Trophoblast cell (in vitro differentiated cells and primary cell): ENCODE measurements around the gene WDR88.

ENCODE experiments used
- DNase-seq, 2 donors: peaks; one replicate each; pipeline ENCODE4 v3.0.0-alpha.2; 2016
- H2AFZ ChIP-seq: 2 replicates; pipeline ENCODE4 v1.6.1; 2013; ENCODE audit warnings: low read length, moderate library complexity, mild to moderate bottlenecking; ENCODE audit not compliant: insufficient read depth, poor library complexity
- H2AK5ac ChIP-seq: 2 replicates; pipeline ENCODE4 v1.6.1; 2013; ENCODE audit warnings: mild to moderate bottlenecking, low read length
- H2BK120ac ChIP-seq: 2 replicates; pipeline ENCODE4 v1.6.1; 2013; ENCODE audit warnings: low read length, mild to moderate bottlenecking, moderate library complexity; ENCODE audit not compliant: insufficient read depth, poor library complexity
- H2BK12ac ChIP-seq: 2 replicates; pipeline ENCODE4 v1.6.1; 2013; ENCODE audit warnings: mild to moderate bottlenecking, low read length, moderate library complexity
- H2BK5ac ChIP-seq: 2 replicates; pipeline ENCODE4 v1.6.1; 2013; ENCODE audit warnings: low read length, low read depth, moderate library complexity, mild to moderate bottlenecking; ENCODE audit not compliant: poor library complexity
- H3K14ac ChIP-seq: 2 replicates; pipeline ENCODE4 v1.6.1; 2013; ENCODE audit warnings: mild to moderate bottlenecking, low read length
- H3K18ac ChIP-seq: 2 replicates; pipeline ENCODE4 v1.6.1; 2013; ENCODE audit warnings: mild to moderate bottlenecking, low read length
- H3K23ac ChIP-seq: 2 replicates; pipeline ENCODE4 v1.6.1; 2013; ENCODE audit warnings: low read length
- H3K27ac ChIP-seq: 2 replicates; pipeline ENCODE4 v1.5.1; 2013; ENCODE audit warnings: low read depth, mild to moderate bottlenecking, inconsistent platforms, low read length, moderate library complexity
- H3K27me3 ChIP-seq: 2 replicates; pipeline ENCODE4 v1.6.1; 2013; ENCODE audit warnings: inconsistent platforms, mild to moderate bottlenecking, low read length, moderate library complexity; ENCODE audit not compliant: insufficient read depth
- H3K36me3 ChIP-seq, 2 experiments: 1 replicate in 1 of 2; 2 replicates in 1 of 2; pipeline ENCODE4 v1.6.1; 2013; ENCODE audit warnings: low read length in 2 of 2, mild to moderate bottlenecking in 2 of 2, moderate library complexity in 1 of 2; ENCODE audit not compliant: insufficient read depth in 2 of 2, control insufficient read depth in 1 of 2
- H3K4ac ChIP-seq: 2 replicates; pipeline ENCODE4 v1.6.1; 2013; ENCODE audit warnings: low read depth, mild to moderate bottlenecking, low read length, moderate library complexity
- H3K4me1 ChIP-seq, 2 experiments: 1 replicate in 1 of 2; 2 replicates in 1 of 2; pipeline ENCODE4 v1.6.1; 2013; ENCODE audit warnings: low read length in 2 of 2, mild to moderate bottlenecking in 2 of 2, moderate library complexity in 1 of 2; ENCODE audit not compliant: insufficient read depth in 2 of 2, control insufficient read depth in 1 of 2
- H3K4me2 ChIP-seq: 2 replicates; pipeline ENCODE4 v1.6.1; 2013; ENCODE audit warnings: inconsistent platforms, mild to moderate bottlenecking, low read length, moderate library complexity
- H3K4me3 ChIP-seq: 2 replicates; pipeline ENCODE4 v1.5.1; 2013; ENCODE audit warnings: mild to moderate bottlenecking, low read depth, low read length, inconsistent platforms
- H3K79me1 ChIP-seq: one replicate; pipeline ENCODE4 v1.6.1; 2013; ENCODE audit warnings: low read length
- H3K79me2 ChIP-seq: 2 replicates; pipeline ENCODE4 v1.6.1; 2013; ENCODE audit warnings: low read length, mild to moderate bottlenecking; ENCODE audit not compliant: control insufficient read depth, insufficient read depth, poor library complexity
- H3K9ac ChIP-seq: 2 replicates; pipeline ENCODE4 v1.6.1; 2013; ENCODE audit warnings: mild to moderate bottlenecking, low read length
- H3K9me3 ChIP-seq: 2 replicates; pipeline ENCODE4 v1.6.1; 2013; ENCODE audit warnings: low read depth, mild to moderate bottlenecking, control low read depth, inconsistent platforms, low read length; ENCODE audit not compliant: insufficient read depth
- H4K12ac ChIP-seq: 2 replicates; pipeline ENCODE4 v1.6.1; 2013; ENCODE audit warnings: low read depth, mild to moderate bottlenecking, low read length, moderate library complexity
- H4K8ac ChIP-seq: 2 replicates; pipeline ENCODE4 v1.6.1; 2013; ENCODE audit warnings: low read depth, mild to moderate bottlenecking, low read length, moderate library complexity
- H4K91ac ChIP-seq: one replicate; pipeline ENCODE4 v1.6.1; 2013; ENCODE audit warnings: low read depth, mild to moderate bottlenecking, low read length, moderate library complexity
- WGBS: extraction: QIAGEN DNeasy Blood & Tissue Kit; methylation state at CpG from one replicate; pipeline ENCODE4 v1.1.7; 2013; ENCODE audit warnings: missing lambda C conversion rate; ENCODE audit not compliant: insufficient read length, insufficient coverage; ENCODE audit errors: extremely low coverage; 5-methylcytosine and 5-hydroxymethylcytosine counted together

The WDR88 gene

GRCh38 chr19:33129901-33130300 is 2.0 kb upstream of the WDR88 start:
- H3K4me1 ChIP-seq: no peaks in the 10 kb centered on the region
- H3K9ac ChIP-seq: no peak overlapping the region
- no peaks in the 10 kb centered on the region for H3K9me3 ChIP-seq
- no peaks in the 10 kb centered on the region for H3K27me3 ChIP-seq
- H3K36me3 ChIP-seq: peaks cover 25 to 28% of the 10 kb centered on the region in 2 experiments
- H2AFZ ChIP-seq: no peak overlapping the region
- no peak overlapping the region for H4K12ac ChIP-seq
- H3K4me3 ChIP-seq: no peak overlapping the region
- H3K27ac ChIP-seq: no peak overlapping the region
- no peak overlapping the region for H2BK120ac ChIP-seq
- H3K4me2 ChIP-seq: no peak overlapping the region
- no peak for DNase-seq
- no peaks in the 10 kb centered on the region for H3K79me2 ChIP-seq
- no peak overlapping the region for H3K23ac ChIP-seq
- H4K8ac ChIP-seq: no peak overlapping the region
- H3K79me1 ChIP-seq: no peaks in the 10 kb centered on the region
- no peak overlapping the region for H2AK5ac ChIP-seq
- no peak overlapping the region for H2BK12ac ChIP-seq
- H3K4ac ChIP-seq: no peak overlapping the region
- no peak overlapping the region for H4K91ac ChIP-seq
- H3K18ac ChIP-seq: no peak overlapping the region
- no peak overlapping the region for H3K14ac ChIP-seq
- no CpG with 5 or more reads among the region's 6 CpGs for WGBS
- H2BK5ac ChIP-seq: no peak overlapping the region

- Histone ChIP-seq H2BK120ac (no peak overlapping the region), H3K9me3 (no peaks in the 10 kb centered on the region), H3K18ac (no peak overlapping the region), H3K27me3 (no peaks in the 10 kb centered on the region), H3K79me2 (no peaks in the 10 kb centered on the region), H4K12ac (no peak overlapping the region), H2AFZ (no peak overlapping the region), H3K14ac (no peak overlapping the region), H3K27ac (no peak overlapping the region), H2AK5ac (no peak overlapping the region), H3K9ac (no peak overlapping the region), H3K4ac (no peak overlapping the region), H3K4me1 (no peaks in the 10 kb centered on the region), H3K36me3 (peaks cover 23 to 26% of the 10 kb centered on the region in 2 experiments), H3K23ac (no peak overlapping the region), H2BK12ac (no peak overlapping the region), H3K4me2 (no peak overlapping the region), H4K8ac (no peak overlapping the region), H3K4me3 (no peak overlapping the region), H4K91ac (no peak overlapping the region), H3K79me1 (no peaks in the 10 kb centered on the region), H2BK5ac (no peak overlapping the region)
- WGBS: no CpG with 5 or more reads among the region's 6 CpGs
- no peak for DNase-seq
Observed at GRCh38 chr19:33130433-33130832, 1.5 kb upstream of the WDR88 start.

DNA sequence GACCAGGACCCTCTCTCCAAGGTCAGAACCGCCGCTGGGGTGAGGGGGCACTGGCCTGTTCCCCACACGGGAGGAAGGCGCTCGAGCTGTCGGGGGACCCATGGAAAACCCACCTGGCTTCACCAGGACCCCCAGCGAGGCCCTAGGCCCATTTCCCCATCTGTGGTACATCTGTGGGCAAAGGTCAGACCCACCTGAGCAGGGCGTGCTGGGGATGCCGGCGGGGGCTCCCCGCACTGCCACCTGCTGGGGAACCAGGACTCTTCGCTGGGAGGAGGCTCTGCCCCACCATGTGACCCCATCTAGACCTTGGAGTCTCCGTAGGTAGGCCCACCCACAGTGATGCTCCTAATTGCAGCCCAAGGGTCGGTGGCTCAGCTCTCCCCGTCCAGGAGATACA is 511 bp downstream of the WDR88 start:
- H2BK12ac ChIP-seq: no peak overlapping the region
- no peak overlapping the region for H3K4me2 ChIP-seq
- H3K27me3 ChIP-seq: no peaks in the 10 kb centered on the region
- no peak overlapping the region for H4K91ac ChIP-seq
- peaks cover 16 to 19% of the 10 kb centered on the region in 2 experiments for H3K36me3 ChIP-seq
- no peak overlapping the region for H3K9ac ChIP-seq
- WGBS: no CpG with 5 or more reads among the region's 15 CpGs
- H4K12ac ChIP-seq: no peak overlapping the region
- H4K8ac ChIP-seq: no peak overlapping the region
- no peaks in the 10 kb centered on the region for H3K79me1 ChIP-seq
- H3K4me1 ChIP-seq: no peaks in the 10 kb centered on the region
- no peaks in the 10 kb centered on the region for H3K79me2 ChIP-seq
- H2AK5ac ChIP-seq: no peak overlapping the region
- H3K27ac ChIP-seq: no peak overlapping the region
- no peak overlapping the region for H3K23ac ChIP-seq
- H3K9me3 ChIP-seq: no peaks in the 10 kb centered on the region
- H2AFZ ChIP-seq: no peak overlapping the region
- no peak overlapping the region for H2BK5ac ChIP-seq
- no peak overlapping the region for H3K4ac ChIP-seq
- H2BK120ac ChIP-seq: no peak overlapping the region
- no peak overlapping the region for H3K18ac ChIP-seq
- no peak overlapping the region for H3K14ac ChIP-seq
- no peak for DNase-seq
- H3K4me3 ChIP-seq: no peak overlapping the region

- Histone ChIP-seq H2BK120ac (no peak overlapping the region), H4K91ac (no peak overlapping the region), H2BK5ac (no peak overlapping the region), H3K27ac (no peak overlapping the region), H3K4me2 (no peak overlapping the region), H2BK12ac (no peak overlapping the region), H3K36me3 (peaks cover 11 to 13% of the 10 kb centered on the region in 2 experiments), H3K4me3 (no peak overlapping the region), H3K18ac (no peak overlapping the region), H3K9ac (no peak overlapping the region), H3K79me2 (no peaks in the 10 kb centered on the region), H4K12ac (no peak overlapping the region), H3K79me1 (no peaks in the 10 kb centered on the region), H3K27me3 (no peaks in the 10 kb centered on the region), H4K8ac (no peak overlapping the region), H3K4me1 (no peaks in the 10 kb centered on the region), H3K23ac (no peak overlapping the region), H3K14ac (no peak overlapping the region), H2AFZ (no peak overlapping the region), H3K4ac (no peak overlapping the region), H2AK5ac (no peak overlapping the region), H3K9me3 (no peaks in the 10 kb centered on the region)
- WGBS: no CpG with 5 or more reads among the region's 13 CpGs
- no peak for DNase-seq
Observed at GRCh38 chr19:33133438-33134031, 1.6 kb downstream of the WDR88 start.
